Stimulated activated CD4-positive, alpha-beta T cell treated with anti-CD3 and anti-CD28 coated beads, Interleukin-15, amount 100 ng/mL, for 48 hours (primary cell): ENCODE results near the gene SYMPK.
"Not testable (repeated sequence)": the region's sequence is repeated elsewhere in the genome, so short reads cannot be mapped to it uniquely, and the experiment has no call there.

ENCODE experiments used
- DNase-seq, 2 donors: peaks; one replicate each; pipeline ENCODE4 v3.0.0-alpha.2; 2020; ENCODE audit warnings: low read depth in 2 of 2

The SYMPK gene

DNA sequence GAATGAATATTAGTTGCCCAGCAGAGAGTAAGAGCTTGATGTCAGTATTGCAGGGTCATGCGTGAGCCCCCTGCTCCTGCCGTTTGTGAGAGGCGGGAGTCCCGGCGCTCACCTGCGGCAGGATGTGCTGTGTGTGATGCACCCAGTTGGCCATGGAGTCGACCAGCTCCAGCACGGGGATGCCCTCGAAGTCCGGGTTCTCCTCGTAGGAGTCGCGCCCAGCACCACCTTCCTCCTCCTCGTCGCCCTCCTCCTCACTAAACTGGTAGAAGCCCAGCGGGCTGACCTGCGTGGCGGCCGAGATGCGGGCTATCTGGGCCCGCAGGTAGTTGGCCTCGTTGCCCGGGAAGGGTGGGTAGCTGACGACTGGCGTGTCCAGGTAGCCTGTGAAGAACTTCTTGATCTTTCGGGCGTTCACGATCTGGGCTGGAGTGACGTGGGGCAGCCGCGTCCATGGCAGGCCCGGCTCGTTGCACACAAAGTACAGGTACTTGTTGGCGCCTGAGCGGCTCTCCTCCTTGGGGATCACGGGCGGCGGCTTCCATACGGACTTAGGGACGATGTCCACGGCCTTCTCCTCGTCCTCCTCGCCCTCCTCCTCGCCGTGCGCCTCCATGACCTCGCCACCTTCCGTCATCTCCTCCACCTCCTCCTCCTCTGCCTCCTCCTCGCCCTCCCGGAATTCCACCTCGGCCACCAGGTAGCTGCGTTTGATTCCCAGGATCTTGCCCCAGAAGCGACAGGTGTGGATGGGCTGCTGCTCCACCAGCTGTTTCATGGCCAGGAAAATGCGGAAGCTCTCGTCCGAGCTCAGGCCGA lies 58.6 kb downstream of the SYMPK start:
- DNase-seq = no peak

DNA sequence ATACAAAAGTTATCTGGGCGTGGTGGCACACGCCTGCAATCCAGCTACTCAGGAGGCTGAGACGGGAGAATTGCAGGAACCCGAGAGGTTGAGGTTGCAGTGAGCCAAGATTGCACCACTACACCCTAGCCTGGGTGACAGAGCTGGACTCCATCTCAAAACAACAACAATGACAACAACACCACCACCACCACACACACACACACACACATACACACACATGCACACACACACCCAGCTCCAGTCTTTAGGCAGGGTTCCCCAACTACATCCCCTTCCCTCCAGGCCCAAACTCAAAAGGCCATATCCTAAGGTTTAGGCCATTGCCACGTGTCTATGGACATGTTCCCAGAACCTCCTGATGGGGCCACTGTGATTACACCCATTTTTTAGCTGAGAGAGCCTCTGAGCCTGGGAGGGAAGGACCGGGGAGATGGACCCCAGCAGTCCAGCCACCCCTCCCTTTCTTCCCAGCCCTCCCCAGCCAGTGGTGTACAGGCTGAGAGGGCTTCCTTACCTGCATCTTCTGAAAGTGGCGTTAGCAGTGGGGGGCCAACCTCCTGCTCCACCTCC lies 61.3 kb downstream of the SYMPK start:
- no peak for DNase-seq

DNA sequence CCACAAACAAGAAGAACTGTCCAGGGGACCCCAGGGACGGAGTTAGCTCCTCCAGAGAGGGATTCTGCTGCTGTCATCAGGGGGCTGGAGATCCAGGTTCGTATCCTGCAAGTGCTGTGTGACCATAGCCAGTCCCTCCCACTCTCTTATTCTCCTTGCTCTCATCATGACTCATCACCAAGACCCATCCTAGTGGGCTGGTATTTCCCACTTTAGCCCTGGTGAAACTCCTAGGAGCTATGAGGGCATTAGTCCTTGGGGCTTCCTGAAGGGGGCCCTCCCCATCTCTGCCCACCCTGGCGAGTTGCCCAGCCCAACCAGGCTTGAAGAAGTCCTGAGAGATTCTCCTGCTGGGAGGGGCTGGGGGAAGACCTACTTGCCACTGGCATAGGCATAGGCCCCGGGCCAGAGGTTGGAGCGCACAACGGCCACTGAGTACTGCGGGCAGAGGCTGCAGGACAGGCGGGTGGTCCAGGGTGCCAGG lies 62.8 kb downstream of the SYMPK start:
- no peak for DNase-seq

DNA sequence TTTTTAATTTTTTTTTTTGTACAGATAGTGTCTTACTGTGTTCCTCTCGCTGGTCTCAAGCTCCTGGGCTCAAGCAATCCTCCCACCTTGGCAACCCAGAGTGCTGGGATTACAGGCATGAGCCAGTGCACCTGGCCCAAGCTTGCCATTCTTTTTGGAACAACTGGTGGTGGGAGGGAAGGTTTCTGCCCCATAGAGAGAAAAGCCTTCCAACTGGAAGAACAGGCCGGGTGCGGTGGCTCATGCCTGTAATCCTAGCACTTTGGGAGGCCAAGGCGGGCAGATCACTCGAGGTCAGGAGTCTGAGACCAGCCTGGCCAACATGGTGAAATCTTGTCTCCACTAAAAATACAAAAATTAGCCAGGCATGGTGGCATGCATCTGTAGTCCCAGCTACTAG lies 63.4 kb downstream of the SYMPK start:
- DNase-seq = not testable (repeated sequence)

DNA sequence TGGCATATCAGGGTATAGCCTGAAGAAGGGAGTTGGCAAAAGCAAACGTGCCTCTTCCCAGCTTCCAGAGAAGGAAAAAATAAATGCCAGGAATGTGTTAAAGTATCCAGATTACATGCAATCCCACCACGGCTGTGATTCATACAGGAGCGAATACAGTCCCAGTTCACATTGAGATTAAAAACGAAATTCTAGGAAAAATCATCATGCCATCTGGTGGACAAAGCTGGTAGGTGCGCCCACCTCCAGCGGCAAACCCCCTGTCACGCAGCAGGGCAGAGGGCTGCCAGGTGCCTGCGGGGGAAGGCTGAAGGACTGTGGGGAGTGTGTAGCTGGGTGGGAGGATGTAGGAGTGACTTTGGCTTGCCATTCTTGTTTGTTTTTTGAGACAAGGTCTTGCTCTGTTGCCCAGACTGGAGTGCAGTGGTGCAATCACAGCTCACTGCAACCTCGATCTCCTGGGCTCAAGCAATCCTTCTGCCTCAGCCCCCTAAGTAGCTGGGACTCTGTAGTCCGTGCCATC lies 63.9 kb downstream of the SYMPK start:
- DNase-seq = peak in 1 of 2 donors; percentile 27

DNA sequence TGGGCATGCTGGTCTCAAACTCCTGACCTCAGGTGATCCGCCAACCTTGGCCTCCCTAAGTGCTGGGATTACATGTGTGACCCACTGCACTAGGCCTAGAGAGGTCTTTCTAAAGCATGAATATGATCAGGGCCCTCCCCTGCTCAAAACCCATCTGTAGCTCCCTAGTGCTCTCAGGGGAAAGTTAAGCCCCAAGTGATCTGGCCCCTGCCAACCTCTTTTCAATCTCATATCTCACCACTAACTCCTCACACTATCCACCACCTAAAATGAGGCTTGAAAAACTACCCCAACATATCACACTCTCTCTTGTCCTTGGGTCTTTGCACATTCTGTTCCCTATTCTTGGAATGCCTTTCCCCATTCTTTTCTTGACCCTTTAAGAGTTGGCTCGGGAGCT lies 68.3 kb downstream of the SYMPK start:
- no peak for DNase-seq

DNA sequence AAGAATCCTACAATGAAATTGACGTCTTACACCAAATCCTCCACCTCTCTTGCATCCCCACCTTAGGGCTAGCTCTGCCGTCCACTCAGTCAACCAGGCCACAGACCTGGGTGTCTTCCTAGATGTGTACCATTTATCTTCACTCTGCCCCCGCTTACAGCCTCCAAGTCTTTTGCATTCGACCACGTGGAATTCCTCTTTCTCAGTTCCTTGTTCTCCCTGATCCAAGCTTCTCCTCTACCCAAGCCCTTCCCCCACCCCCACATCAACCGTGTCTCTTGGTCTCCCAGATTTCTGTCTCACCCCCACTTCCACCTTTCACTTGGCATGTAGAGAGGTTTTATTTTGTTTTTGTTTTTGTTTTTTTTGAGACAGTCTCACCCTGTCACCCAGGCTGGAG lies 69.1 kb downstream of the SYMPK start:
- no peak for DNase-seq

DNA sequence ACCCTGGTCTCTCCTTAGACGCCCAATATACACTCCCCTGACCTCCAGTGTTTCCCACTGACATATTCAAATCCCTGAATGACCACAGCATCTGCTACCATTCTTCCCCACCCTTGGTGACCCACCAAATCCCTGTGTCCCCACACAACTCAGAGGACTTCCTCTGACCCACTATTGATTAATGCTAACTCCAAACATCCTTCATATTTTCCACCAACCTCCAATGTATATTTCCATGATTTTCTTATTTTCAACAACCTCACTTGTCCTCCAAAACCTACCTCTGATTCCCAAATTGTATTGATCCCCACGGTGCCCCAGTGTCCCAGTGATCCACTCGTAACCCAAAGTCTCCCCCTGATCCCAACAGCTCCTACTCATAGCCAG lies 69.8 kb downstream of the SYMPK start:
- DNase-seq = no peak

DNA sequence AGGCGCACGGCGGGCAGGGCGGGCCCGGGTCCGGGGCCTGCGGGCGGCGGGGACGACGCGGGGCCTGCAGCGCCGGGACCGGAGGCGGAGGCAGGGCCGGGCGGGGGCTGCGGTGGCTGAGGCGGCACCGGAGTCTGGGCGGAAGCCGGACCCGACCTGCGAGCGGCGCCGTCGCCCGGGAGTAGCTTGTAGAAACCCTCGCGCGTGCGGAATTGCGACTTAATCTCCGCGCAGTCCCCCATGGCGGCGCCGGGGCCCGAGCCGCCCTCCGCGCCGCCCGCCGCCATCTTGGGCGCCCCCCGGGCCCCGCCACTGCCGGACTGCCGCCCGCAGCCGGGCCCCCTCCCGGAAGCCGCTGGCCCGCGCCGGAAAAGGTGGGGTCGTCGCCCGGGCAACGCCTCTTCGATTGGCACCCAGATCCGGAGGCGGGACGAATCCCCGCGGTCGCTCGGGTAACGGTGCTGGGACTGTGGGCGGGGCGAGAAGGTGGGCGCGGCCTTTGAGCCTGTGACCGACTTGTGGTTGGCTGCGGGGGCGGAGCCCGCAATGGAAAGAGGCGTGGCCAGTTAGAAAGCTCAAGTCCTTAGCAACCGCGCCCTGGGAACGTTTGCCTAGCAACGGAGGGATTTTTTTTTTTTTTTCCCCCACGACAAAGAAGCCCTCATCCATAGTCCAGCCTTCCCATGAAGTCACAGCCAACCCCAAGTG lies 70.3 kb downstream of the SYMPK start, which contains the start of gene DMWD:
TSS of gene DMWD (minus strand) at position 376 of the 708 bp plus-strand sequence. CDS start at position 287, 89 bp downstream.
- DNase-seq = peak; percentile 99 to 100

DNA sequence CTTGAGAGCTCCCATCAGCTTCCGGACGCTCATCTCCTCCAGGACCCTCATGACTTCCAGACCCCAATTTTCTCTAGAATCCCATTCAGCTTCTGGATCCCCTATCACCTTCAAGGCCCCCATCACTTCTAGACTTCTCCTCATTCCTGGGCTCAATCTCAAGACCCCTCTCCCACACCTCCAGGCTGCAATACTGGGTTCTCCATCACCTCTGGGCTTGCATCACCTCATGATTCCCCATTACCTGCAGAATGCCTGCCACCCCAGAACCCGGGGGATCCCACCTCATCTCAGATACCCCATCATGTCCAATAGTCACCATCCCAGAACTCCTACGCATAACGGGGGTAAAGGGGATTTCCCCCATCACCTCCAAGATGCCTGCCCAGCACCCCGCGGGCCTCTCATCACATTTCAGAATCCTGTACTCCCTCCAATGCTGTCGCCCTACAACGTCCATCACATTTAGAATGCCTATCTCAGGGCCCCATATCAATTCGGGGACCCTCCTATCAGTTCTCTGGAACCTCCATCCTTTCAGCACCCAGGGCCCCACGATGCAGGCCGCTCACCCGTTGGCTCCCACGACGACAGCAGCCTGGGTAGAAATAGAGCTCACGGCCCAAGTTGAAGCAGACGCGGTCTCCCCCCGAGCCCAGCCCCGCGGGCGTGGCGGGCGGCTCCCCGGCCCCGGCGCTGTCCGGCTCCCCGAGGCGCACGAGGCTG lies 71.0 kb downstream of the SYMPK start:
- DNase-seq = no peak

DNA sequence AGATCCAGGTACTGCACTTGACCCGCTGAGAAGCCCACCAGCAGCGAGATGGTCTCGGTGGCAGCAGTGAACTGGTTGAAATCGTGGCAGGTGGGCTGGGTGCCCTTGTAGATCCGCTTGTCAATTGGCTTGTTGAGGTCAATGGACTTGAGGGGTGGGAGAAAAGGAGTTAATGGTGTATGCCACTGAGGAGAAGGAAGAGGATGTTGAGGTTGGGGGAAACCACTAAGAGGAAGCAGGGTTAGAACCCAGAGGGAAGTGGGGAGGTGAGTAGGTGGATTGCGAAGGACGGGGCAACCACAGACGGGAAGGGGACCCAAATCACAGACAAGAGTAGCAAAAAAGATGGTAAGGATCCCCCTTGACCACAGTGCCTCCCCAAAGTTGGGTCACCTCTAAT lies 72.0 kb downstream of the SYMPK start:
- no peak for DNase-seq

DNA sequence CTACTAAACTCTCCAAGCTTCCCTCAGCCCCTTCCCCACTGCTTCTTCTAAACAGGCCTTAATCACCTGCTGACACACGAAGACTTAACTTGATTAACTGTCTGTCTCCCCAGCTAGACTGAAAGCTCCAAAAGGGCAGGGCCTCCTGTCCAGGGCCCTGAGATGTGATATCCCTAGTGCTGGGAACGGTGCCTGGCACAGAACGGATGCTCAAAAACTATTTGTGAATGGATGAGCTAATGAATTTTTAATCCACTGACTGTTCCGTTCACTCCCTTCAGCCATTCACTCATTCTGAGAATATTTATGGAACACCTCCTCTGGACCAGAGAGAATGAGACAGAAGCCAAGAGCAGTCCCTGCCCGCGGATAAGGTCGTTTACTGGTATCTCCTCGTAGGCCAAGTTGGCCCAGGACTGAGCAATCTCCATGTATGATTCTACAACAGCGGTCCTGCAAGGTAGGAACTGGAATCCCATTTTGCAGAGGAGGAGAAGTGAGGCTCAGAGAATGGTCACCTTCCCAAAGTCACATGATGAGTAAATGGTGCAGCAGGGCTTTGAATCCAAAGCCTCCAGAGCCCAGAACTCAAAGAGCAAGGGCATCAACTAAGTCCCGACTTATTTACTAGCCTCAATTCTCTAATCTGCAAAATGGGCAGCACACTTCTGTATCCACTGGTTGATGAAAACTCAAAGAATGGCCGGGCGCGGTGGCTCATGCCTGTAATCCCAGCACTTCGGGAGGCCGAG lies 73.7 kb downstream of the SYMPK start:
- no peak for DNase-seq

DNA sequence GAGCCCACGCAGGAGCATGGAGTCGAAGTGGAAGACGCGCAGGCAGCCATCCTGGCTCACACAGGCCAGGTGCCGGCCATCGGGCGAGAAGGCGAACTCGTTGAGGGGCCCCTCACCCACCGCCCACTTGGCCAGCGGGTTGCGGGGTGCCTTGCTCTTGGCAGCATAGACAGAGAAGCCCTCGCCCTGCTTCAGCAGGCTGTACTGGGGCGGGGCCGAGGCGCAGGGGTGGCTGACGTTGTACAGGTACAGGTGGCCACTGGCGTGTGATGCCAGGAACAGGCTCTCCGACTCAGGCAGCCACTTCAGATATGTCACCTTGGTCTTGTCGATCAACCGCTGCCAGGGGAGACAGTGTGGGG lies 76.4 kb downstream of the SYMPK start:
- DNase-seq = no peak

DNA sequence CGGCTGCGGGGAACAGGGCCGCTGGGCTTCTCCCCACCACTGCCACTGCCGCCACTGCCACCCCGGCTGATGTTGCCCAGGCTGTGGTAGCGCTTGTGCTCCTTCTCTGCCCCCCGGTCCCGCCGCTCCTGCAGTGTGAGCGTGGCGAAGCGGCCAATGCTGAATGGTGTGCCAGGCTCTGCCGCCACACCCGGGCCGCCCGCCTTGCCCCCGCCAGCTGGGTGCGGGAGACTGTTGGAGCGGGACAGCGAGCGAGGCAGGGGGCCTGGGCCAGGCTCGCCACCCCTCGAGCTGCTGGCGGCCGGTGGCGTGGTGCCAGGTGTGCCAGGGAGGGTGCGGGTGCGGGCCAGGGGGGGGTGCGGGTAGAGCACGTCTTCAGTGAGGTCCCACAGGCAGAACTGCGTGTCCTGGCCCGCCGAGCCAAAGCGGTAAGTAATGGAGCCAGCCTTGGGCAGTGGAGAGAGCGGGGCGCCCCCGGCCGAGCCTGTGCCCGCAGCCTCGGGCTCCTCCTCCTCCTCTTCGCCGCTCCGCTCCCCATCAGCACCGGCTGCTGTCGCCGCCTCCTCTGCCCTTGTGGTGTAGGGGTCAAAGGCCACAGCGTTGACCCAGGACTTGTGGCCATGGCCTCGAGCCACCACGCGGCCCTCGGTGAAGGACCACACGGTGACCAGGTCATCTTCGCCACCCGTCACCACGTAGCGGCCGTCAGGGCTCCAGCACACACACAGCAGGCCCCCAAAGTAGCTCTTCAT lies 77.0 kb downstream of the SYMPK start:
- DNase-seq = no peak

DNA sequence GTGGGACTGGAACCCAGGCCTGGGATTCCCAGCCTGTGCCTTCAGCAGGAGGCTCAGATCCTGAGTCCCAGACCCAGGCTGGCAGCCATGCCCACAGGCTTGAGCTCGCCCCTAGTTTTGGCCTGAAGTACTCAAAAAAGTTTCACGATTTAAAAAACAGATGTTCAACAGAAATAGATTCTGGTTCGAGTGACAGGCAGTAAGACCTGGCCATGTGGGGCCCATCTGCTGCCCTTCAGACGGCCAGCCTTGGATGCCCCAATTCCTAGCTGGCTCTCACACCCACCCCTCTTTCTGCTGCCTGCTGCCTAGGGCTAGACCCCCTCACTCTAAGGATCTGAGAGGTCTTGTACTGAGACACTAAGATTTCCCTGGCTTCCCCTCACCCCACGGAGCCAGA lies 77.8 kb downstream of the SYMPK start:
- no peak for DNase-seq

DNA sequence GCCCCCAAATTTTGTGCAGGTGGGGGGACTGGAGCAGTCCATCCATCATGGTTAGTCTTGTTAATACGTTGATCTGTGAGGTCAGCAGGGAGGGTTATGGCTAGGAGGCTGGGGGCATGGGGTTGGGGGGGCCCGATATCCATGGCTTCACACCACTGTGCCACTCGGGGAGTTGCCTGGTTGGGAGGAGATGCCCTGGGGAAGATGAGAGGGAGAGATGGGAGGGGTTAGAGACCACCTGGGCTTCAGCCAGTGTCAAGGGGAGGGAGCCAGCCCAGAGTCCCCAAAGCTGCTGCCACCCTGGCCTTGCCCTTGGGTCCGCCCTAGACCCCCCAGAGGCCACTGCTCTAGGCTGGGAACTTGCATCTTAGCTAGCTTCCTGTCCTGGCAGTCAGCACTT lies 78.9 kb downstream of the SYMPK start:
- DNase-seq = no peak

DNA sequence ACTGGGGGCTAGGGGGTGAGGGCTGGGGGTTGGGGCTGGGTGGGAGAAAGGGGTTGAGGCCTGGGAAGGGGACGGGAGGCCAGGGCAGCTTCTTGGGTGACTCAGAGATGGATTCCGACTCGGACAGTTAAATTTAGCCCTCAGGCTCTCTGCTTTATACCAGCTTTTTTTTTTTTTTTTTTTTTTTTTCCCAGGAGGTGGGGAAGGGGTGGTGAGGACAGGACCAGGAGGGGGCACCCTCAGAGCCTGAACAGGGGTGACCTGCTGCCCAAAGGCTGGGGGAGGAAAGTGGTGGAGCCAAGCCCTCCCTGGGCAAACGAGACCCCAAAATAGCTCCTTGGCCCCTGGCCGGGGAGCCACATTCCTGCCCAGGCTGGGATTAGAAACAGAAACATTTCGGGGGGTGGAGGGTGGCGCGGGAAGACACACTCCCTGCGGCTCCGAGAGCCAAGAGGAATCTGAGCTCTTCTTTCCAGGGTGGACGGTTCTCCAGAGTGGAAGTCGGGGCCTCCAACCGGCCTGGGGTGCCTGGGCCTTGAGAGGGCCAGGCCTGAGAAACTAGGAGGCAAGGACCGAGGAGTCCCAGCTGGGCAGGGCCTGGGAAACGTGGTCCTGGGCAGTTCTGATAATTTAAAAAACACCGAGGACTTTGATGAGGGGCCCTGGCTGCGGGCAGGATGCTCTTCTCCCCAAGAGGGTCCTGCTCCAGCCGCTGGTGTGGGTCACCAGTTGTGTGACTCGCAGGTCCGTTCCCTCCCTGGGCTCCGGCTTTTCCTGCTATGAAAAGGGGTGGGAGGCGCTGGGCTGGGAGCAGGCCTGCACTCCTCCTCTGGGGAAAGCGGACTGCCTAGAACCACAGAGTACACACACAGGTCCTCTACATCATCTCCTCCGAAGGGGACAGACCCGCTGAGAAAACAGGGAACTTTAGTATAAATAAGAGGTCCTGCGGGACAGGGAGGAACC lies 79.8 kb downstream of the SYMPK start:
- DNase-seq = no peak

DNA sequence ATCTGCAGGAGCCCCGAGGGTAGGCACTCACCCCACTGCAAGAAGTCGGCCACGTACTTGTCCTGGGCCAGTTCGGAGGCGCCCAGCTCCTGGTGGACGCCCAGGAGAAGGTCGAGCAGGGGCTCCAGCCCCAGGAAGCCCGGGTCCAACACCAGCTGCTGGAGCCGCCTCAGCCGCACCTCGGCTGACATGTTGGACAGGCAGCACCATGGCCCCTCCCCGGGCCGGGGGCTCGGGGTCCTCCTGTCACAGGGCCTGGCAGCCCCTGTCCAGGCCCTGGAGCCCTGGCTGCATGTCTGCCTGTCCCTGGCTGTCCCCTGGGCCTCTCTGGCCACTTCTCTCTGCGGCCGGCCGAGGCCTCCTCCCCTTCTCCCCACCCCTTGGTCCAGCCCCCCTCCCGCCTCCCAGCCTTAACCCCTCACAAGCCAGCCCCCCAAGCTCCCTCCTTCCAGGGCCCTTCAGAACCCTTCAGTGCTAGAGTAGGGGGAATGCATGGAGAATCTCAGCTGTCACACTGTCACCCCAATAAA lies 80.7 kb downstream of the SYMPK start, which contains the start of gene DMPK:
TSS of gene DMPK (minus strand) at position 329 of the 530 bp plus-strand sequence. CDS start at position 191, 138 bp downstream.
- no peak for DNase-seq
